ENCODE data around the gene TXNL4A. TPM values are rescaled to one million over a fixed set of nuclear protein-coding genes. Genes with fewer than 3 reads are reported as not detected.

The TXNL4A gene
- total RNA-seq, 2 donors from 2014 or later: 117 to 138 TPM

DNA sequence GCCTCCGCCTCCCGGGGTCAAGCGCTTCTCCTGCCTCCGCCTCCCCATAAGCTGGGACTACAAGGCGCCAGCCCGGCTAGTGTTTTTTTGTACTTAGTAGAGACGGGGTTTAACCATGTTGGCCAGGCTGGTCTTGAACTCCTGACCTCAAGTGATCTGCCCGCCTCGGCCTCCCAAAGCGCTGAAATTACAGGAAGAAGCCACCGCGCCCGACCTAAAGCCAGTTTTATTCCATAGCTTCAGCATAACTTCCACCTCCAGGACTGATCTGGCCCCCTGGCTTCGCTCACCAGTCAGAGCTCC, 783 bp upstream of the TXNL4A start:
- no peaks in the 10 kb centered on the region for H3K9me3 Mint-ChIP-seq
- Histone ChIP-seq H3K27me3 (ENCODE audit: control insufficient read depth, insufficient read depth, low read length, poor library complexity, severe bottlenecking) (peaks cover 37% of the 10 kb centered on the region), H3K9me3 (ENCODE audit: control insufficient read depth, low read length) (no peaks in the 10 kb centered on the region), H3K4me3 (ENCODE audit: low read length) (peak overlapping the region; percentile 95), H3K27ac (ENCODE audit: low read depth, low read length) (no peak overlapping the region), H3K9ac (ENCODE audit: extremely low read depth, low read length, poor library complexity, severe bottlenecking) (no peak overlapping the region), H3K36me3 (ENCODE audit: control insufficient read depth, insufficient read depth, low read length) (peaks cover 25% of the 10 kb centered on the region), H3K4me1 (ENCODE audit: control insufficient read depth, insufficient read depth, low read length) (no peaks in the 10 kb centered on the region)
- H3K4me1 Mint-ChIP-seq: peaks cover 17% of the 10 kb centered on the region
- TF ChIP-seq, protein P1, sequence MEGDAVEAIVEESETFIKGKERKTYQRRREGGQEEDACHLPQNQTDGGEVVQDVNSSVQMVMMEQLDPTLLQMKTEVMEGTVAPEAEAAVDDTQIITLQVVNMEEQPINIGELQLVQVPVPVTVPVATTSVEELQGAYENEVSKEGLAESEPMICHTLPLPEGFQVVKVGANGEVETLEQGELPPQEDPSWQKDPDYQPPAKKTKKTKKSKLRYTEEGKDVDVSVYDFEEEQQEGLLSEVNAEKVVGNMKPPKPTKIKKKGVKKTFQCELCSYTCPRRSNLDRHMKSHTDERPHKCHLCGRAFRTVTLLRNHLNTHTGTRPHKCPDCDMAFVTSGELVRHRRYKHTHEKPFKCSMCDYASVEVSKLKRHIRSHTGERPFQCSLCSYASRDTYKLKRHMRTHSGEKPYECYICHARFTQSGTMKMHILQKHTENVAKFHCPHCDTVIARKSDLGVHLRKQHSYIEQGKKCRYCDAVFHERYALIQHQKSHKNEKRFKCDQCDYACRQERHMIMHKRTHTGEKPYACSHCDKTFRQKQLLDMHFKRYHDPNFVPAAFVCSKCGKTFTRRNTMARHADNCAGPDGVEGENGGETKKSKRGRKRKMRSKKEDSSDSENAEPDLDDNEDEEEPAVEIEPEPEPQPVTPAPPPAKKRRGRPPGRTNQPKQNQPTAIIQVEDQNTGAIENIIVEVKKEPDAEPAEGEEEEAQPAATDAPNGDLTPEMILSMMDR (conservative IDR thresholded peaks at IDR 0.05): no peak
- no peak overlapping the region for H3K27ac Mint-ChIP-seq
- H3K4me3 Mint-ChIP-seq: peak overlapping the region; percentile 68
- H3K27me3 Mint-ChIP-seq (ENCODE audit: insufficient read depth): peaks cover 45% of the 10 kb centered on the region
- DNase-seq: no peak
- peaks cover 19% of the 10 kb centered on the region for H3K36me3 Mint-ChIP-seq (ENCODE audit: low read depth)
- 86 to 89% methylated on average over 10 to 14 of the region's 14 CpGs for WGBS, 2 experiments (ENCODE audit: insufficient coverage in 1 of 2, insufficient read length in 1 of 2)

DNA sequence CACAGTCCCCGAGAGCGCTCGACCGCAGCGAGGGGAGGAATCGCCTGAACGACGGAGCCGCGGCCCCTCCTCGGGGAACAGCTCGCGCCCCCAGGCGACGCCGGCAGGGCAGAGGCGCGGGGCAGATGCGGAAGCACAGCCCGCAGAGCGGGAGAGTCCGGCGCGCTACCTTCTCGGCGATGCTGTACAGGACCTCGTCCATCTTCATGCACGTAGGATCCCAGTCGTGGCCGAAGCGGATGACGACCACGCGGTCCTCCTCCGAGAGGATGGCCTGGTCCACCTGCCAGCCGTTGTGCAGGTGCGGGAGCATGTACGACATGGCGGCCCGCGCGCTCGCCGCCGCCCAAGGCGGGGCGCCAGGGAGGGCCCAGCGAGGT, 302 bp downstream of the TXNL4A start:
- DNase-seq: peak; percentile 84
- Mint-ChIP-seq H3K4me3 (peak overlapping the region; percentile 68), H3K36me3 (ENCODE audit: low read depth) (peaks cover 25% of the 10 kb centered on the region), H3K27me3 (ENCODE audit: insufficient read depth) (peaks cover 35% of the 10 kb centered on the region), H3K27ac (peak overlapping the region; percentile 70), H3K4me1 (peaks cover 16% of the 10 kb centered on the region), H3K9me3 (no peaks in the 10 kb centered on the region)
- TF ChIP-seq, protein P1 (conservative IDR thresholded peaks at IDR 0.05): peak; percentile 53
- Histone ChIP-seq H3K4me1 (ENCODE audit: control insufficient read depth, insufficient read depth, low read length) (no peaks in the 10 kb centered on the region), H3K27ac (ENCODE audit: low read depth, low read length) (peak overlapping the region; percentile 84), H3K9ac (ENCODE audit: extremely low read depth, low read length, poor library complexity, severe bottlenecking) (peak overlapping the region; percentile 63), H3K4me3 (ENCODE audit: low read length) (peak overlapping the region; percentile 95), H3K27me3 (ENCODE audit: control insufficient read depth, insufficient read depth, low read length, poor library complexity, severe bottlenecking) (peaks cover 30% of the 10 kb centered on the region), H3K9me3 (ENCODE audit: control insufficient read depth, low read length) (no peaks in the 10 kb centered on the region), H3K36me3 (ENCODE audit: control insufficient read depth, insufficient read depth, low read length) (peaks cover 36% of the 10 kb centered on the region)
- WGBS, 2 experiments (ENCODE audit: insufficient coverage in 1 of 2, insufficient read length in 1 of 2): 0 to 1% methylated on average over 30 to 48 of the region's 48 CpGs

DNA sequence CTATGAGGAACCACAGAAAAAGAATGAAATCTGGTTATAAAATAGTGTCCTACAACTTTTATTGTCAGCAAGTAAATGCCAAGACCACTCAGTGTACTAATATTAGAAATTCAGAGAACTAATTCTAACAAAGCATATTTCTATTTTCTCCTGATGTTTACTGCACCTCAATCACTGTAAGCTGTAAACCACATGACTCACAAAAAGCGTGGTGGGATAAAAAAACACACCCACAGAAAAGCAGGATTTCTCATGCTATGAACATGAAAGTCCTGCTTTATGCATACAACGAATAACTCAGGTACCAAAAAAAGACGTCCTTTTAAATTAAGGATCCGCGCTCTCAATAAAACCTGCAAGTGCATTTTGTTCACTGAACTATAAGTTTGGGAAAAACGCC, 797 bp downstream of the TXNL4A start:
- H3K9me3 ChIP-seq (ENCODE audit: control insufficient read depth, low read length): no peaks in the 10 kb centered on the region
- WGBS, 2 experiments (ENCODE audit: insufficient coverage in 1 of 2, insufficient read length in 1 of 2): 0% methylated on average over 1 to 6 of the region's 6 CpGs

More for the DNA sequence above, 797 bp downstream of the TXNL4A start:
- Histone ChIP-seq H3K27ac (ENCODE audit: low read depth, low read length) (no peak overlapping the region), H3K4me1 (ENCODE audit: control insufficient read depth, insufficient read depth, low read length) (no peaks in the 10 kb centered on the region), H3K4me3 (ENCODE audit: low read length) (peak overlapping the region; percentile 95), H3K27me3 (ENCODE audit: control insufficient read depth, insufficient read depth, low read length, poor library complexity, severe bottlenecking) (peaks cover 25% of the 10 kb centered on the region), H3K9ac (ENCODE audit: extremely low read depth, low read length, poor library complexity, severe bottlenecking) (peak overlapping the region; percentile 63), H3K36me3 (ENCODE audit: control insufficient read depth, insufficient read depth, low read length) (peaks cover 36% of the 10 kb centered on the region)
- no peak for DNase-seq
- peak overlapping the region; percentile 68 for H3K27ac Mint-ChIP-seq
- H3K4me1 Mint-ChIP-seq: peaks cover 13% of the 10 kb centered on the region
- TF ChIP-seq, protein P1 (conservative IDR thresholded peaks at IDR 0.05): no peak
- peaks cover 30% of the 10 kb centered on the region for H3K27me3 Mint-ChIP-seq (ENCODE audit: insufficient read depth)
- H3K4me3 Mint-ChIP-seq: peak overlapping the region; percentile 68
- peaks cover 25% of the 10 kb centered on the region for H3K36me3 Mint-ChIP-seq (ENCODE audit: low read depth)
- no peaks in the 10 kb centered on the region for H3K9me3 Mint-ChIP-seq
